Testis (tissue), 3 donors: ENCODE measurements around the gene ACACA. TPM values are rescaled to one million over a fixed set of nuclear protein-coding genes. Genes with fewer than 3 reads are reported as not detected.

ENCODE experiments used
- DNase-seq: peaks from one replicate; pipeline ENCODE4 v3.0.0-alpha.2; 2019
- H3K27ac ChIP-seq, 2 donors: fragments of 200-600 bp; sonication (generic); one replicate each; pipeline ENCODE4 v1.5.1; 2019
- H3K27me3 ChIP-seq: fragments of 200-600 bp; sonication (generic); one replicate; pipeline ENCODE4 v1.5.1; 2019
- H3K36me3 ChIP-seq: fragments of 200-600 bp; sonication (generic); one replicate; pipeline ENCODE4 v1.5.1; 2017; ENCODE audit warnings: low read depth; ENCODE audit errors: missing control alignments
- H3K4me1 ChIP-seq: fragments of 200-600 bp; sonication (generic); one replicate; pipeline ENCODE4 v1.5.1; 2019
- H3K4me3 ChIP-seq, 2 donors: fragments of 200-600 bp; sonication (generic); one replicate each; pipeline ENCODE4 v1.5.1; 2017 to 2019
- H3K9me3 ChIP-seq: fragments of 200-600 bp; sonication (generic); one replicate; pipeline ENCODE4 v1.5.1; 2017
- POLR2A ChIP-seq: fragments of 450-650 bp; IDR thresholded peaks from one replicate; pipeline ENCODE4 v1.6.1; 2017; ENCODE audit warnings: antibody characterized with exemption, mild to moderate bottlenecking, moderate library complexity
- WGBS, 2 donors: methylation state at CpG; one replicate each; pipeline ENCODE4 v1.1.5; 2018; 5-methylcytosine and 5-hydroxymethylcytosine counted together
- intact Hi-C: fragments of 100-400 bp; cut with DNase I; formaldehyde crosslinking; loops from one replicate; pipeline ENCODE4 v1.15.1; 2023; ENCODE audit warnings: low total_unique reads
- polyA plus RNA-seq: library from polyadenylated mRNA; stranded (reverse); fragments of 350-450 nt; fragmentation: Illumina TruSeq; extraction: RNeasy Lipid Tissue Mini Kit (QIAGEN cat#74804); gene quantifications from one replicate; pipeline ENCODE4 v1.2.3, GENCODE V29; 2014; ENCODE audit warnings: low read depth, low replicate concordance; ENCODE audit not compliant: insufficient read depth
- total RNA-seq, 2 donors: library from RNA; depleted of rRNA; stranded (reverse); fragments of >200 nt; gene quantifications; one replicate each; pipeline ENCODE4 v1.2.3, GENCODE V29; 2016
- TF ChIP-seq, protein P1 (sequence below), 3 experiments: fragments of 450-650 bp in 2 of 3; fragments of 200-600 bp in 1 of 3; sonication (generic) in 1 of 3; IDR thresholded peaks; one replicate each; pipeline ENCODE4 v1.5.1; 2016 to 2019; ENCODE audit warnings: antibody characterized with exemption in 3 of 3, mild to moderate bottlenecking in 2 of 3, moderate library complexity in 1 of 3

The ACACA gene
- total and polyA plus RNA-seq, 3 donors from 2014 or later = 43.4 to 65.0 (median 56.0) TPM

DNA sequence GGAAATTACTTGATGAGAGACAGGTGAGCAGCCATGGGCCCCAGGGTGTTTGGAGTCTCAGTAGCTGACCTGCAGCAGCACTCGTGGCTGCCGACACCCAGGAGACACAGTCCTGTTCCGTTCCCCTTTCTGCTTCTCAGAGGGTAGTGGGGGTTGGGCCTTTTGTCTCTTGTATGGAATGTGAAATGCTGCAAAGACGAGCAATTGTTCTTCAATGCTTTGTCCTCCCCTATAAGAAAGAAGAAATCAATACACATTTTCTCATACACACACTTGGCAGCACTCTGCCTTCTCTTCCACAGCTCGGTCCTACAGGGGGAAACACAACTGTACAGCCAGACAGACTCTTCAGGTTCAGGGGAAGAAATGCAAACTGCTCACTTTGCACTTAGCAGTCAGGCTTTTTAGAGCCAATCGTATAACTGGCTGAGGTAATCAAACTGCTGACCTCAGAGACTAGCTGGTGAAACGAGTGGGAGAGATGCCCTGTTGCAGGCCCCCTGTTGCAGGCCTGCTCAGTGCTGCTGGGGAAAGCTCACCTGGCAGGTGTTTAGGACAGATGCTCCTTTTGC is 361.2 kb downstream of the ACACA start:
- H3K27me3 ChIP-seq = no peaks in the 10 kb centered on the region
- no peak overlapping the region for H3K27ac ChIP-seq
- 77 to 86% methylated on average over 7 of the region's 7 CpGs for WGBS, 2 donors
- intact Hi-C loops = no loop called here
- no peak for DNase-seq
- no peak overlapping the region for H3K4me3 ChIP-seq
- H3K36me3 ChIP-seq = no peaks in the 10 kb centered on the region
- H3K4me1 ChIP-seq = no peaks in the 10 kb centered on the region
- H3K9me3 ChIP-seq = no peaks in the 10 kb centered on the region
- TF ChIP-seq, protein P1, sequence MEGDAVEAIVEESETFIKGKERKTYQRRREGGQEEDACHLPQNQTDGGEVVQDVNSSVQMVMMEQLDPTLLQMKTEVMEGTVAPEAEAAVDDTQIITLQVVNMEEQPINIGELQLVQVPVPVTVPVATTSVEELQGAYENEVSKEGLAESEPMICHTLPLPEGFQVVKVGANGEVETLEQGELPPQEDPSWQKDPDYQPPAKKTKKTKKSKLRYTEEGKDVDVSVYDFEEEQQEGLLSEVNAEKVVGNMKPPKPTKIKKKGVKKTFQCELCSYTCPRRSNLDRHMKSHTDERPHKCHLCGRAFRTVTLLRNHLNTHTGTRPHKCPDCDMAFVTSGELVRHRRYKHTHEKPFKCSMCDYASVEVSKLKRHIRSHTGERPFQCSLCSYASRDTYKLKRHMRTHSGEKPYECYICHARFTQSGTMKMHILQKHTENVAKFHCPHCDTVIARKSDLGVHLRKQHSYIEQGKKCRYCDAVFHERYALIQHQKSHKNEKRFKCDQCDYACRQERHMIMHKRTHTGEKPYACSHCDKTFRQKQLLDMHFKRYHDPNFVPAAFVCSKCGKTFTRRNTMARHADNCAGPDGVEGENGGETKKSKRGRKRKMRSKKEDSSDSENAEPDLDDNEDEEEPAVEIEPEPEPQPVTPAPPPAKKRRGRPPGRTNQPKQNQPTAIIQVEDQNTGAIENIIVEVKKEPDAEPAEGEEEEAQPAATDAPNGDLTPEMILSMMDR (IDR thresholded peaks at IDR 0.05) = no peak

DNA sequence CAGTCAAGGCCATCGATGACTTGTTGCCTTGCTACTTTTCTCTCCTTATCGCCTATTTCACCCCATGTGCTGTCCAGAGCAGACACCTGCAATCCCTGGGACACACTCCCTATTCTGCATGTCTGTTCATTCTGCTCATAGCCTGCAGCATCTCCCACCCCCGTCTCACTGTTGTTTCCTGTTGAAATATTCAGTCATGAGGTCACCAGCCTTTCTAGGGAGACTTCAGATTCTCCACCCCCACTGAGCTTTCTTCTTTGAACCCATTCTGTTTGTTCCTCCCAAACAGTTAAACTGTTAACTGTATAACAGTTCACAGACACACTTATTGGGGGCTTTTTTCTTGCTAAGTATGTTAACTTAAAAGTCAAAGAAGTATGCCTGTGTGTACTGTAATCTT is 363.4 kb downstream of the ACACA start:
- WGBS, 2 donors = 70 to 86% methylated on average over 3 of the region's 3 CpGs
- DNase-seq = no peak
- Histone ChIP-seq H3K27ac (no peak overlapping the region), H3K4me3 (no peak overlapping the region), H3K27me3 (no peaks in the 10 kb centered on the region), H3K36me3 (no peaks in the 10 kb centered on the region), H3K4me1 (no peaks in the 10 kb centered on the region), H3K9me3 (no peaks in the 10 kb centered on the region)
- intact Hi-C loops = no loop called here
- TF ChIP-seq, protein P1 (IDR thresholded peaks at IDR 0.05) = no peak
- no peak for TF ChIP-seq POLR2A

DNA sequence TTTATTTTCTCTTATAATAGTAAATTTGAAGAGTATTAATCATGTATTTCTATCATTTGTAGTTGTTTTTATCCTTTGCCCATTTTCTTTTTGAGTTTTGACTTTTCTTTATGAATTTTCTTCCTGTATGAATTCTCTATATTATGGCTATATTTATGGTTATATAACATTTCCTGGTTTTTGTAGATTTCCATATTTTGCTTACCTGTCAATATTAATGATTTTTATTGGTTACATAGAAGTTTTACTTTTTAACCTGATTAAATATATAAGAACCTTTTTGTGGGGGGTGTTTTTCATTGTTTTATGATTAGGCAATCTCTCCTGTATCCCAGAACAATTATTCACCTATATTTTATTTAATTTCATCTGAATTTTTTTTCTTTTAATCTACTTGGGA is 364.7 kb downstream of the ACACA start:
- Histone ChIP-seq H3K27me3 (no peaks in the 10 kb centered on the region), H3K27ac (no peak overlapping the region), H3K9me3 (no peaks in the 10 kb centered on the region), H3K4me1 (no peaks in the 10 kb centered on the region), H3K36me3 (no peaks in the 10 kb centered on the region), H3K4me3 (no peak overlapping the region)
- no peak for DNase-seq
- TF ChIP-seq, protein P1 (IDR thresholded peaks at IDR 0.05) = no peak
- TF ChIP-seq POLR2A = no peak
- intact Hi-C loops = no loop called here

DNA sequence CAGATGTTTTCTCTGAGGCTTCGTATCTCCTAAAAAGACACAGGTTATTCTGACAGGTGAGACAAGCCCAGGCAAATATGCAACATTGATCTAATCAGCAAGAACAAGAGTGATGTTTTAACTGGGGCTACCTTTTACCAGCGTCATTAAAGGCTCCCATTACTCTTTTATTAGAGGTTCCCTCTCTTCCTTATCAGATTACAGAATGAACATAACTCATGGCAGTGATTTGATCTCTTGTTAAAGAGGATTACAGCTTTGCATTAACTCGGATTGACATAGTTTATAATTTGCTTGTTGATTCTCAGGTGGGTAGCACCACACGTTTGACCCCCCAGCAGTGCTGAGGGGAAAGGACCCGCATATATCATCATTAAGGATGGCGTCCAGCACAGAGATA is 367.4 kb downstream of the ACACA start:
- Histone ChIP-seq H3K36me3 (no peaks in the 10 kb centered on the region), H3K27me3 (no peaks in the 10 kb centered on the region), H3K4me3 (no peak overlapping the region), H3K27ac (no peak overlapping the region), H3K9me3 (no peaks in the 10 kb centered on the region), H3K4me1 (no peaks in the 10 kb centered on the region)
- DNase-seq = no peak
- intact Hi-C loops = no loop called here
- WGBS, 2 donors = 78 to 82% methylated on average over 6 of the region's 6 CpGs
- TF ChIP-seq, protein P1 (IDR thresholded peaks at IDR 0.05) = no peak
- no peak for TF ChIP-seq POLR2A

DNA sequence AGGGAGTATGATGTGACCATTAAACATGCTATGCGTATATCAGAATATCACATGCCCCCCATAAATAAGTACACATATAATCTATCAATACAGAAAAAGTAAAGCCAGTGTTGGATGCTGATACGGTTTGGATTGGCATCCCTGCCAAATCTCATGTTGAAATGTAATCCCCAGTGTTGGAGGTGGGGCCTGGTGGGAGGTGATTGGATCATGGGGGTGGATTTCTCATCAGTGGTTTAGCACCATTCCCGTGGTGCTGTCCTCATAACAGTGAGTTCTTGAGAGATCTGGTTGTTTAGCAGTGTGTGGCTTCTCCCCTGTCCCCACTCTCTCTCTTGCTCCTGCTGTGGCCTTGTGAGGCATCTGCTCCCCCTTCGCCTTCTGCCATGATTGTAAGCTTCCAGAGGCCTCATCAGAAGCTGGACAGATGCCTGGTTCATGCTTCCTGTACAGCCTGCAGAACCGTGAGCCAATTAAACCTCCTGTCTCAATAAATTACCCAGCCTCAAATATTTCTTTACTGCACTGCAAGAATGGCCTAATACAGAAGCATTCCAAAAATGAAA is 369.0 kb downstream of the ACACA start:
- Histone ChIP-seq H3K36me3 (no peaks in the 10 kb centered on the region), H3K4me1 (no peaks in the 10 kb centered on the region), H3K27ac (no peak overlapping the region), H3K27me3 (no peaks in the 10 kb centered on the region), H3K4me3 (no peak overlapping the region), H3K9me3 (no peaks in the 10 kb centered on the region)
- no peak for DNase-seq
- TF ChIP-seq POLR2A = no peak
- TF ChIP-seq, protein P1 (IDR thresholded peaks at IDR 0.05) = no peak
- intact Hi-C loops = no loop called here
- 96 to 97% methylated on average over 5 of the region's 5 CpGs for WGBS, 2 donors
